Glutamatergic neuron (in vitro differentiated cells): ENCODE data around the gene PIM1. TPM values are rescaled to one million over a fixed set of nuclear protein-coding genes. Genes with fewer than 3 reads are reported as not detected.

Source experiments
- DNase-seq: peaks from one replicate; pipeline ENCODE4 v3.0.0; 2022
- H3K27ac Mint-ChIP-seq: one replicate; pipeline ENCODE4 v1.8.0; 2020; ENCODE audit warnings: mild to moderate bottlenecking, mixed read lengths, inconsistent platforms; ENCODE audit not compliant: unreplicated experiment
- H3K27me3 Mint-ChIP-seq: one replicate; pipeline ENCODE4 v1.8.0; 2020; ENCODE audit warnings: mild to moderate bottlenecking, moderate library complexity, mixed read lengths, inconsistent platforms; ENCODE audit not compliant: unreplicated experiment
- H3K36me3 Mint-ChIP-seq: one replicate; pipeline ENCODE4 v1.8.0; 2020; ENCODE audit warnings: mild to moderate bottlenecking, mixed read lengths, inconsistent platforms; ENCODE audit not compliant: unreplicated experiment
- H3K4me1 Mint-ChIP-seq: one replicate; pipeline ENCODE4 v1.8.0; 2020; ENCODE audit warnings: mild to moderate bottlenecking, low read depth, mixed read lengths, inconsistent platforms; ENCODE audit not compliant: unreplicated experiment
- H3K4me3 Mint-ChIP-seq: one replicate; pipeline ENCODE4 v1.8.0; 2020; ENCODE audit warnings: mild to moderate bottlenecking, mixed read lengths, inconsistent platforms; ENCODE audit not compliant: unreplicated experiment
- H3K9me3 Mint-ChIP-seq: one replicate; pipeline ENCODE4 v1.8.0; 2020; ENCODE audit warnings: mild to moderate bottlenecking, moderate library complexity, mixed read lengths, inconsistent platforms; ENCODE audit not compliant: unreplicated experiment
- CTCF ChIP-seq: fragments of 200-600 bp; sonication (generic); IDR thresholded peaks from one replicate; pipeline ENCODE4 v1.5.0; 2021; ENCODE audit not compliant: partially characterized antibody, unreplicated experiment
- total RNA-seq: library from RNA; stranded (reverse); fragmentation: NEBNext Ultra II Directional; extraction: Animal tissue kit (Norgen Biotek cat#: 25700); gene quantifications from one replicate; pipeline ENCODE4 v1.2.1, GENCODE V29; 2021; ENCODE audit not compliant: unreplicated experiment

The PIM1 gene
- total RNA-seq, 1 donor from 2014 or later = 22.7 TPM

GRCh38 chr6:37150314-37150713 lies 19.6 kb upstream of the PIM1 start:
- TF ChIP-seq CTCF = no peak
- peaks cover 1% of the 10 kb centered on the region for H3K9me3 Mint-ChIP-seq
- no peak for DNase-seq
- H3K27me3 Mint-ChIP-seq = no peaks in the 10 kb centered on the region
- H3K4me1 Mint-ChIP-seq = no peaks in the 10 kb centered on the region
- H3K4me3 Mint-ChIP-seq = no peak overlapping the region
- no peaks in the 10 kb centered on the region for H3K36me3 Mint-ChIP-seq
- no peak overlapping the region for H3K27ac Mint-ChIP-seq

GRCh38 chr6:37155394-37156312 lies 14.3 kb upstream of the PIM1 start:
- Mint-ChIP-seq H3K4me3 (no peak overlapping the region), H3K27me3 (no peaks in the 10 kb centered on the region), H3K36me3 (no peaks in the 10 kb centered on the region), H3K27ac (no peak overlapping the region), H3K9me3 (peaks cover 1% of the 10 kb centered on the region), H3K4me1 (no peaks in the 10 kb centered on the region)
- no peak for DNase-seq
- no peak for TF ChIP-seq CTCF

DNA sequence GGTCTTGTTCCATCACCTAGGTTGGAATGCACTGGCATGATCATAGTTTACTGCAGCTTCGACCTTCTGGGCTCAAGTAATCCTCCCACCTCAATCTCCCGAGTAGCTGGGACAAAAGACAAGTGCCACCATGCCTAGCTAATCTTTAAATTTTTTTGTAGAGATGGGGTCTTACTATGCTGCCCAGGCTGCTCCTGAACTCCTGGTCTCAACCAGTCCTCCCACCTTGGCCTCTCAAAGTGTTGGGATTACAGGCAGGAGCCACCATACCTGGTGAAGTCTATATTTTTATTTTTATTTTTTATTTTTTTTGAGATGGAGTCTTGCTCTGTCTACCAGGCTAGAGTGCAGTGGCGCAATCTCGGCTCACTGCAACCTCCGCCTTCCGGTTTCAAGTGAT lies 11.4 kb upstream of the PIM1 start:
- Mint-ChIP-seq H3K36me3 (no peaks in the 10 kb centered on the region), H3K9me3 (no peaks in the 10 kb centered on the region), H3K27ac (no peak overlapping the region), H3K4me3 (no peak overlapping the region), H3K4me1 (no peaks in the 10 kb centered on the region), H3K27me3 (no peaks in the 10 kb centered on the region)
- no peak for TF ChIP-seq CTCF
- no peak for DNase-seq

GRCh38 chr6:37160922-37161778 lies 8.8 kb upstream of the PIM1 start:
- Mint-ChIP-seq H3K4me1 (no peaks in the 10 kb centered on the region), H3K36me3 (no peaks in the 10 kb centered on the region), H3K27me3 (no peaks in the 10 kb centered on the region), H3K4me3 (no peak overlapping the region), H3K9me3 (no peaks in the 10 kb centered on the region), H3K27ac (no peak overlapping the region)
- no peak for TF ChIP-seq CTCF
- no peak for DNase-seq

DNA sequence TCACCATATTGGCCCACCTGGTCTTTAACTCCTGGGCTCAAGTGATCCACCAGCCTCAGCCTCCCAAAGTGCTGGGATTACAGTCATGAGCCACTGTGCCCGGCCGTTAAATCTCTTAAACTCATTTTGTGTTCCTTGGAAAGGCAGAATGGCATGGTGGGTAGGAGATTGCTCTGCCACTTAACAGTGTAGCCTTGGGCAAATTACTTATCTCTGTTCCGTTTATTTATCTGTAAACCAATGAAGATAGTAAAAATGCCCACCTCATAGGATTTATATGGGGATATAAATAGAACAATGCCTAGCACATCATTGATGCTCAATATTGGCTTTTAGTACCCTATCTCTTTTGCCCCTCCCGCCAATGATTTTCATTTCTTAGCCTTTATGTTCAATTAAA lies 7.2 kb upstream of the PIM1 start:
- H3K9me3 Mint-ChIP-seq = no peaks in the 10 kb centered on the region

More for the DNA sequence above, 7.2 kb upstream of the PIM1 start:
- no peak overlapping the region for H3K27ac Mint-ChIP-seq
- H3K4me3 Mint-ChIP-seq = no peak overlapping the region
- H3K27me3 Mint-ChIP-seq = no peaks in the 10 kb centered on the region
- H3K4me1 Mint-ChIP-seq = no peaks in the 10 kb centered on the region
- no peaks in the 10 kb centered on the region for H3K36me3 Mint-ChIP-seq
- no peak for DNase-seq
- TF ChIP-seq CTCF = no peak
